Effector memory CD4-positive, alpha-beta T cell (primary cell): Measurements from ENCODE around the gene NFIA.

Experiments
- DNase-seq, 3 donors: peaks; one replicate each; pipeline ENCODE4 v3.0.0-alpha.2; 2020
- H3K27ac ChIP-seq: 2 replicates; pipeline ENCODE4 v1.7.0; 2013; ENCODE audit warnings: mild to moderate bottlenecking, low read length, moderate library complexity; ENCODE audit not compliant: insufficient read depth, poor library complexity, severe bottlenecking
- H3K27me3 ChIP-seq: replicated peaks from 2 replicates; pipeline ENCODE4 v1.7.0; 2013; ENCODE audit warnings: mild to moderate bottlenecking, low read length; ENCODE audit not compliant: insufficient read depth, control insufficient read depth, poor library complexity, severe bottlenecking
- H3K36me3 ChIP-seq: 2 replicates; pipeline ENCODE4 v1.7.0; 2013; ENCODE audit warnings: mild to moderate bottlenecking, low read length, moderate library complexity; ENCODE audit not compliant: control insufficient read depth, insufficient read depth
- H3K4me1 ChIP-seq: 2 replicates; pipeline ENCODE4 v1.7.0; 2013; ENCODE audit warnings: low read length, mild to moderate bottlenecking; ENCODE audit not compliant: control insufficient read depth, insufficient read depth, poor library complexity, severe bottlenecking
- H3K4me3 ChIP-seq: 2 replicates; pipeline ENCODE4 v1.7.0; 2013; ENCODE audit warnings: low read length, low read depth, mild to moderate bottlenecking; ENCODE audit not compliant: insufficient read depth, poor library complexity, severe bottlenecking
- H3K9me3 ChIP-seq: 2 replicates; pipeline ENCODE4 v1.7.0; 2013; ENCODE audit warnings: mild to moderate bottlenecking, low read length, moderate library complexity; ENCODE audit not compliant: control insufficient read depth

The NFIA gene

GRCh38 chr1:61392409-61393242 lies 310.3 kb downstream of the NFIA start:
- no peak for DNase-seq
- no peaks in the 10 kb centered on the region for H3K4me1 ChIP-seq
- no peaks in the 10 kb centered on the region for H3K9me3 ChIP-seq
- no peaks in the 10 kb centered on the region for H3K27me3 ChIP-seq
- no peak overlapping the region for H3K27ac ChIP-seq
- H3K36me3 ChIP-seq, result no peaks in the 10 kb centered on the region
- H3K4me3 ChIP-seq, result no peak overlapping the region

GRCh38 chr1:61393575-61393974 lies 311.2 kb downstream of the NFIA start:
- H3K27ac ChIP-seq, result no peak overlapping the region
- H3K27me3 ChIP-seq, result no peaks in the 10 kb centered on the region
- H3K9me3 ChIP-seq, result no peaks in the 10 kb centered on the region
- DNase-seq, result no peak
- H3K4me1 ChIP-seq, result no peaks in the 10 kb centered on the region
- H3K36me3 ChIP-seq, result no peaks in the 10 kb centered on the region
- H3K4me3 ChIP-seq, result no peak overlapping the region

GRCh38 chr1:61395146-61395800 lies 312.9 kb downstream of the NFIA start:
- Histone ChIP-seq H3K27me3 (no peaks in the 10 kb centered on the region), H3K36me3 (no peaks in the 10 kb centered on the region), H3K27ac (no peak overlapping the region), H3K4me1 (no peaks in the 10 kb centered on the region), H3K9me3 (no peaks in the 10 kb centered on the region), H3K4me3 (no peak overlapping the region)
- DNase-seq, result no peak

- DNase-seq, result no peak
- H3K4me1 ChIP-seq, result no peaks in the 10 kb centered on the region
These were observed 315.1 kb downstream of the NFIA start for GRCh38 chr1:61397495-61397894.

GRCh38 chr1:61397935-61398334 lies 315.6 kb downstream of the NFIA start:
- Histone ChIP-seq H3K9me3 (no peaks in the 10 kb centered on the region), H3K4me3 (no peak overlapping the region), H3K36me3 (no peaks in the 10 kb centered on the region), H3K4me1 (no peaks in the 10 kb centered on the region), H3K27ac (no peak overlapping the region), H3K27me3 (no peaks in the 10 kb centered on the region)
- DNase-seq, result no peak

More at GRCh38 chr1:61397495-61397894, 315.1 kb downstream of the NFIA start:
- no peaks in the 10 kb centered on the region for H3K36me3 ChIP-seq
- H3K9me3 ChIP-seq, result no peaks in the 10 kb centered on the region
- H3K27ac ChIP-seq, result no peak overlapping the region
- no peak overlapping the region for H3K4me3 ChIP-seq
- H3K27me3 ChIP-seq, result no peaks in the 10 kb centered on the region

- Histone ChIP-seq H3K9me3 (no peaks in the 10 kb centered on the region), H3K36me3 (no peaks in the 10 kb centered on the region), H3K4me1 (no peaks in the 10 kb centered on the region), H3K27me3 (no peaks in the 10 kb centered on the region), H3K4me3 (no peak overlapping the region), H3K27ac (no peak overlapping the region)
- DNase-seq, result no peak
These were observed 316.8 kb downstream of the NFIA start for GRCh38 chr1:61399199-61399598.

GRCh38 chr1:61400131-61400770 lies 317.9 kb downstream of the NFIA start:
- Histone ChIP-seq H3K36me3 (no peaks in the 10 kb centered on the region), H3K27me3 (no peaks in the 10 kb centered on the region), H3K9me3 (no peaks in the 10 kb centered on the region), H3K4me3 (no peak overlapping the region), H3K27ac (no peak overlapping the region), H3K4me1 (no peaks in the 10 kb centered on the region)
- no peak for DNase-seq

- DNase-seq, result no peak
- Histone ChIP-seq H3K4me3 (no peak overlapping the region), H3K36me3 (no peaks in the 10 kb centered on the region), H3K4me1 (no peaks in the 10 kb centered on the region), H3K27me3 (no peaks in the 10 kb centered on the region), H3K27ac (no peak overlapping the region), H3K9me3 (no peaks in the 10 kb centered on the region)
These were observed 318.6 kb downstream of the NFIA start for GRCh38 chr1:61400997-61401396.

GRCh38 chr1:61403679-61404596 lies 321.6 kb downstream of the NFIA start:
- no peaks in the 10 kb centered on the region for H3K27me3 ChIP-seq
- no peaks in the 10 kb centered on the region for H3K9me3 ChIP-seq
- H3K4me3 ChIP-seq, result no peak overlapping the region
- H3K36me3 ChIP-seq, result peaks cover 5% of the 10 kb centered on the region
- no peaks in the 10 kb centered on the region for H3K4me1 ChIP-seq
- no peak for DNase-seq
- H3K27ac ChIP-seq, result no peak overlapping the region
